CD4-positive, CD25-positive, alpha-beta regulatory T cell (primary cell): ENCODE measurements around the gene PPIP5K1. TPM values are rescaled to one million over a fixed set of nuclear protein-coding genes. Genes with fewer than 3 reads are reported as not detected.

Source experiments
- ATAC-seq, 2 donors: fragments of 150-1000 bp; cut with Tn5 transposase; one replicate each; pipeline ENCODE4 v1.10.0; 2021; ENCODE audit warnings: low read depth in 2 of 2, moderate number of reproducible peaks in 2 of 2, moderate library complexity in 1 of 2
- DNase-seq, 3 donors: peaks; one replicate each; pipeline versions ENCODE4 v3.0.0 to v3.0.0-alpha.2; 2012 to 2022; ENCODE audit warnings: mixed read lengths in 1 of 3
- H3K27ac ChIP-seq: one replicate; pipeline ENCODE4 v1.7.0; 2013; ENCODE audit warnings: mild to moderate bottlenecking, low read length; ENCODE audit not compliant: insufficient read depth, poor library complexity, severe bottlenecking
- H3K27me3 ChIP-seq: one replicate; pipeline ENCODE4 v1.7.0; 2013; ENCODE audit warnings: low read length; ENCODE audit not compliant: control insufficient read depth, insufficient read depth
- H3K36me3 ChIP-seq: one replicate; pipeline ENCODE4 v1.7.0; 2013; ENCODE audit warnings: mild to moderate bottlenecking, low read length, moderate library complexity; ENCODE audit not compliant: control insufficient read depth, insufficient read depth
- H3K4me1 ChIP-seq: 2 replicates; pipeline ENCODE4 v1.7.0; 2013; ENCODE audit warnings: mild to moderate bottlenecking, low read length; ENCODE audit not compliant: insufficient read depth, control insufficient read depth, poor library complexity, severe bottlenecking
- H3K4me3 ChIP-seq: one replicate; pipeline ENCODE4 v1.7.0; 2013; ENCODE audit warnings: low read depth, mild to moderate bottlenecking, low read length, moderate library complexity
- H3K9me3 ChIP-seq, 2 experiments: 1 replicate in 1 of 2; 2 replicates in 1 of 2; pipeline ENCODE4 v1.7.0; 2013; ENCODE audit warnings: low read length in 2 of 2, mild to moderate bottlenecking in 1 of 2, moderate library complexity in 1 of 2; ENCODE audit not compliant: control insufficient read depth in 2 of 2
- H3K27ac Mint-ChIP-seq, 3 donors: one replicate each; pipeline ENCODE4 v1.8.0; 2020 to 2022; ENCODE audit warnings: mild to moderate bottlenecking in 3 of 3, mixed read lengths in 3 of 3, moderate library complexity in 2 of 3
- H3K27me3 Mint-ChIP-seq: one replicate; pipeline ENCODE4 v1.8.0; 2022; ENCODE audit warnings: mild to moderate bottlenecking, mixed read lengths
- H3K36me3 Mint-ChIP-seq: one replicate; pipeline ENCODE4 v1.8.0; 2020; ENCODE audit warnings: mixed read lengths
- H3K4me1 Mint-ChIP-seq, 4 donors: one replicate each; pipeline ENCODE4 v1.8.0; 2020 to 2022; ENCODE audit warnings: mixed read lengths in 4 of 4, mild to moderate bottlenecking in 1 of 4
- H3K4me3 Mint-ChIP-seq, 4 donors: one replicate each; pipeline ENCODE4 v1.8.0; 2020 to 2022; ENCODE audit warnings: mild to moderate bottlenecking in 4 of 4, mixed read lengths in 4 of 4, moderate library complexity in 3 of 4
- H3K9me3 Mint-ChIP-seq, 7 donors: one replicate each; pipeline ENCODE4 v1.8.0; 2020 to 2022; ENCODE audit warnings: mixed read lengths in 7 of 7, mild to moderate bottlenecking in 3 of 7, moderate library complexity in 2 of 7
- polyA plus RNA-seq, 4 donors: library from polyadenylated mRNA; unstranded; fragments of 300-500 nt; fragmentation: Illumina TruSeq; gene quantifications; one replicate each; pipeline ENCODE4 v1.2.3, GENCODE V29; 2021
- total RNA-seq: library from RNA; stranded (reverse); gene quantifications from one replicate; pipeline ENCODE4 v1.2.3, GENCODE V29; 2022

The PPIP5K1 gene
- total and polyA plus RNA-seq, 5 donors from 2014 or later: 4.3 to 34.0 (median 6.2) TPM

DNA sequence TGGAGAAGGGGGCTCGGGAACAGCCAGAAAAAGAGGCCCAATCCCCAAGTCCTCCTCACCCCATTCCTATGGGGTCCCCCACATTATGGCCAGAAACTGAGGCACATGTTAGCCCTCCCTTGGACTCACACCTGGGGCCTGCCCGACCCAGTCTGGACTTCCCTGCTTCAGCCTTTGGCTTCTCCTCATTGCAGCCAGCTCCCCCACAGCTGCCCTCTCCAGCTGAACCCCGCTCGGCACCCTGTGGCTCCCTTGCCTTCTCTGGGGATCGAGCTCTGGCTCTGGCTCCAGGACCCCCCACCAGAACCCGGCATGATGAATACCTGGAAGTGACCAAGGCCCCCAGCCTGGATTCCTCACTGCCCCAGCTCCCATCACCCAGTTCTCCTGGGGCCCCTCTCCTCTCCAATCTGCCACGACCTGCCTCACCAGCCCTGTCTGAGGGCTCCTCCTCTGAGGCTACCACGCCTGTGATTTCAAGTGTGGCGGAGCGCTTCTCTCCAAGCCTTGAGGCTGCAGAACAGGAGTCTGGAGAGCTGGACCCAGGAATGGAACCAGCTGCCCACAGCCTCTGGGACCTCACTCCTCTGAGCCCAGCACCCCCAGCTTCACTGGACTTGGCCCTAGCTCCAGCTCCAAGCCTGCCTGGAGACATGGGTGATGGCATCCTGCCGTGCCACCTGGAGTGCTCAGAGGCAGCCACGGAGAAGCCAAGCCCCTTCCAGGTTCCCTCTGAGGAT, 62.0 kb downstream of the PPIP5K1 start:
- Histone ChIP-seq H3K27me3 (no peaks in the 10 kb centered on the region), H3K9me3 (no peaks in the 10 kb centered on the region), H3K27ac (no peak overlapping the region), H3K4me1 (no peaks in the 10 kb centered on the region), H3K36me3 (no peaks in the 10 kb centered on the region), H3K4me3 (no peak overlapping the region)
- no peak overlapping the region for H3K4me3 Mint-ChIP-seq
- no peaks in the 10 kb centered on the region for H3K9me3 Mint-ChIP-seq
- H3K27ac Mint-ChIP-seq: no peak overlapping the region
- H3K4me1 Mint-ChIP-seq: peaks cover 0 to 13% (median 9%) of the 10 kb centered on the region in 4 donors
- DNase-seq (no peak), ATAC-seq (no peak)
- H3K36me3 Mint-ChIP-seq: no peaks in the 10 kb centered on the region
- no peaks in the 10 kb centered on the region for H3K27me3 Mint-ChIP-seq

GRCh38 chr15:43527016-43527801, 62.8 kb downstream of the PPIP5K1 start:
- H3K4me3 Mint-ChIP-seq: no peak overlapping the region
- no peaks in the 10 kb centered on the region for H3K36me3 Mint-ChIP-seq
- no peak overlapping the region for H3K4me3 ChIP-seq

GRCh38 chr15:43526261-43526930, 63.6 kb downstream of the PPIP5K1 start:
- Histone ChIP-seq H3K27ac (no peak overlapping the region), H3K4me3 (no peak overlapping the region), H3K36me3 (no peaks in the 10 kb centered on the region), H3K4me1 (no peaks in the 10 kb centered on the region), H3K27me3 (no peaks in the 10 kb centered on the region), H3K9me3 (no peaks in the 10 kb centered on the region)
- Mint-ChIP-seq H3K9me3 (no peaks in the 10 kb centered on the region), H3K4me3 (no peak overlapping the region), H3K36me3 (no peaks in the 10 kb centered on the region), H3K27me3 (no peaks in the 10 kb centered on the region), H3K4me1 (peaks cover 0 to 13% (median 9%) of the 10 kb centered on the region in 4 donors), H3K27ac (peak overlapping the region in 2 of 3 donors; percentile 37 to 67)
- DNase-seq (no peak), ATAC-seq (no peak)

More at GRCh38 chr15:43527016-43527801, 62.8 kb downstream of the PPIP5K1 start:
- no peaks in the 10 kb centered on the region for H3K4me1 ChIP-seq
- H3K27me3 Mint-ChIP-seq: no peaks in the 10 kb centered on the region
- no peaks in the 10 kb centered on the region for H3K27me3 ChIP-seq
- ATAC-seq: no peak
- no peak for DNase-seq
- no peaks in the 10 kb centered on the region for H3K9me3 Mint-ChIP-seq
- no peak overlapping the region for H3K27ac ChIP-seq
- H3K9me3 ChIP-seq: no peaks in the 10 kb centered on the region
- H3K36me3 ChIP-seq: no peaks in the 10 kb centered on the region
- H3K27ac Mint-ChIP-seq: no peak overlapping the region
- peaks cover 0 to 13% (median 9%) of the 10 kb centered on the region in 4 donors for H3K4me1 Mint-ChIP-seq

- Mint-ChIP-seq H3K9me3 (no peaks in the 10 kb centered on the region), H3K36me3 (no peaks in the 10 kb centered on the region), H3K4me3 (no peak overlapping the region), H3K27ac (peak overlapping the region in 2 of 3 donors; percentile 64 to 82), H3K4me1 (peaks cover 0 to 13% (median 9%) of the 10 kb centered on the region in 4 donors), H3K27me3 (no peaks in the 10 kb centered on the region)
- DNase-seq (no peak), ATAC-seq (no peak)
- no peaks in the 10 kb centered on the region for H3K36me3 ChIP-seq
- H3K9me3 ChIP-seq: no peaks in the 10 kb centered on the region
- H3K4me3 ChIP-seq: no peak overlapping the region
- H3K27me3 ChIP-seq: no peaks in the 10 kb centered on the region
- H3K4me1 ChIP-seq: no peaks in the 10 kb centered on the region
- H3K27ac ChIP-seq: no peak overlapping the region
These were observed 64.9 kb downstream of the PPIP5K1 start for GRCh38 chr15:43525131-43525530.

DNA sequence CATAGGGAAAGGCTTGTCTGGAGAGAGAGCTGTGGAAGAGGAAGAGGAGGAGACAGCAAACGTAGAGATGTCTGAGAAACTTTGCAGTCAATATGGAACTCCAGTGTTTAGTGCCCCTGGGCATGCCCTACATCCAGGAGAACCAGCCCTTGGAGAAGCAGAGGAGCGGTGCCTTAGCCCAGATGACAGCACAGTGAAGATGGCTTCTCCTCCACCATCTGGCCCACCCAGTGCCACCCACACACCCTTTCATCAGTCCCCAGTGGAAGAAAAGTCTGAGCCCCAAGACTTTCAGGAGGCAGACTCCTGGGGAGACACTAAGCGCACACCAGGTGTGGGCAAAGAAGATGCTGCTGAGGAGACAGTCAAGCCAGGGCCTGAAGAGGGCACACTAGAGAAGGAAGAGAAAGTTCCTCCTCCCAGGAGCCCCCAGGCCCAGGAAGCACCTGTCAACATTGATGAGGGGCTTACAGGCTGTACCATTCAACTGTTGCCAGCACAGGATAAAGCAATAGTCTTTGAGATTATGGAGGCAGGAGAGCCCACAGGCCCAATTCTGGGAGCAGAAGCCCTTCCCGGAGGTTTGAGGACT, 65.7 kb downstream of the PPIP5K1 start:
- no peak for ATAC-seq
- Histone ChIP-seq H3K27me3 (no peaks in the 10 kb centered on the region), H3K9me3 (no peaks in the 10 kb centered on the region), H3K4me1 (no peaks in the 10 kb centered on the region), H3K36me3 (no peaks in the 10 kb centered on the region), H3K4me3 (no peak overlapping the region), H3K27ac (no peak overlapping the region)
- Mint-ChIP-seq H3K4me3 (peak overlapping the region in 1 of 4 donors; percentile 13), H3K36me3 (no peaks in the 10 kb centered on the region), H3K4me1 (peaks cover 0 to 13% (median 9%) of the 10 kb centered on the region in 4 donors), H3K27ac (peak overlapping the region in 1 of 3 donors; percentile 64), H3K27me3 (peaks cover 3% of the 10 kb centered on the region), H3K9me3 (no peaks in the 10 kb centered on the region)
- DNase-seq: no peak

- no peaks in the 10 kb centered on the region for H3K9me3 ChIP-seq
- H3K36me3 ChIP-seq: no peaks in the 10 kb centered on the region
- H3K27me3 ChIP-seq: peaks cover 2% of the 10 kb centered on the region
- Mint-ChIP-seq H3K36me3 (no peaks in the 10 kb centered on the region), H3K9me3 (peaks cover 0 to under 1% (median 0%) of the 10 kb centered on the region in 7 donors), H3K27me3 (peaks cover 7% of the 10 kb centered on the region), H3K4me1 (peaks cover 0 to 17% (median 9%) of the 10 kb centered on the region in 4 donors), H3K27ac (peak overlapping the region in 1 of 3 donors; percentile 64), H3K4me3 (no peak overlapping the region)
- H3K27ac ChIP-seq: no peak overlapping the region
- DNase-seq (no peak), ATAC-seq (no peak)
- H3K4me1 ChIP-seq: no peaks in the 10 kb centered on the region
- no peak overlapping the region for H3K4me3 ChIP-seq
These were observed 66.4 kb downstream of the PPIP5K1 start for GRCh38 chr15:43523646-43524045.

GRCh38 chr15:43522247-43522646, 67.8 kb downstream of the PPIP5K1 start:
- no peak overlapping the region for H3K4me3 ChIP-seq
- no peak overlapping the region for H3K27ac Mint-ChIP-seq
- no peaks in the 10 kb centered on the region for H3K9me3 ChIP-seq
- peaks cover 16% of the 10 kb centered on the region for H3K27me3 Mint-ChIP-seq
- H3K36me3 ChIP-seq: no peaks in the 10 kb centered on the region
- no peak overlapping the region for H3K4me3 Mint-ChIP-seq
- H3K27me3 ChIP-seq: peaks cover 4% of the 10 kb centered on the region
- H3K4me1 ChIP-seq: no peaks in the 10 kb centered on the region
- no peak for DNase-seq
- ATAC-seq: no peak
- H3K4me1 Mint-ChIP-seq: peaks cover under 1 to 28% (median 11%) of the 10 kb centered on the region in 4 donors
- no peaks in the 10 kb centered on the region for H3K36me3 Mint-ChIP-seq
- peaks cover 0 to 2% (median 0%) of the 10 kb centered on the region in 7 donors for H3K9me3 Mint-ChIP-seq
- H3K27ac ChIP-seq: no peak overlapping the region
